ENCODE measurements around the gene PPM1E.

DNA sequence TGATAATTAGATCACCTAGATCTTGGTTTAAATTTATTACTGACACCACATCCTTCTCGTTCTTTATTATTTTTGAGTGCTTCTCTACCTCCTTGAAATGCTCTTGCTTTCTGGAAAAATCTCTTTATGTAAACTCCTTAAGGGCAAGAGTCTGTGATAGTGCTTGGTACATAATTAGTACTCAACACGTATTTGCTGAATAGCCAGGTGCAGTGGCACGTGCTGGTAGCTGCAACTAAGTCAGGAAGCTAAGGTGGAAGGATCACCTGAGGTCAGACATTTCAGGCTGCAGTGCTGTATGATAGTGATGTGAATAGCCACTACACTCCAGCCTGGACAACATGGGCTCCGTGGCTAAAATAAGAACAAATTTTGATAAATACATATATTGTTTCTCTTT is 63.0 kb downstream of the PPM1E start:
- no peak for TF ChIP-seq TSHZ2 (CRISPR knock-in tag; IDR thresholded peaks at IDR 0.05)
- TF ChIP-seq ZFP3 (CRISPR knock-in tag; IDR thresholded peaks at IDR 0.05): no peak
- TF ChIP-seq RARB (CRISPR knock-in tag; IDR thresholded peaks at IDR 0.05): no peak
- TF ChIP-seq TOX (CRISPR knock-in tag; IDR thresholded peaks at IDR 0.05; ENCODE audit: borderline replicate concordance): no peak
- TF ChIP-seq ARNTL (CRISPR knock-in tag; IDR thresholded peaks at IDR 0.05; ENCODE audit: borderline replicate concordance, low read depth): no peak
- TF ChIP-seq, protein P1, sequence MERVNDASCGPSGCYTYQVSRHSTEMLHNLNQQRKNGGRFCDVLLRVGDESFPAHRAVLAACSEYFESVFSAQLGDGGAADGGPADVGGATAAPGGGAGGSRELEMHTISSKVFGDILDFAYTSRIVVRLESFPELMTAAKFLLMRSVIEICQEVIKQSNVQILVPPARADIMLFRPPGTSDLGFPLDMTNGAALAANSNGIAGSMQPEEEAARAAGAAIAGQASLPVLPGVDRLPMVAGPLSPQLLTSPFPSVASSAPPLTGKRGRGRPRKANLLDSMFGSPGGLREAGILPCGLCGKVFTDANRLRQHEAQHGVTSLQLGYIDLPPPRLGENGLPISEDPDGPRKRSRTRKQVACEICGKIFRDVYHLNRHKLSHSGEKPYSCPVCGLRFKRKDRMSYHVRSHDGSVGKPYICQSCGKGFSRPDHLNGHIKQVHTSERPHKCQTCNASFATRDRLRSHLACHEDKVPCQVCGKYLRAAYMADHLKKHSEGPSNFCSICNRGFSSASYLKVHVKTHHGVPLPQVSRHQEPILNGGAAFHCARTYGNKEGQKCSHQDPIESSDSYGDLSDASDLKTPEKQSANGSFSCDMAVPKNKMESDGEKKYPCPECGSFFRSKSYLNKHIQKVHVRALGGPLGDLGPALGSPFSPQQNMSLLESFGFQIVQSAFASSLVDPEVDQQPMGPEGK (CRISPR knock-in tag; IDR thresholded peaks at IDR 0.05; ENCODE audit: borderline replicate concordance): no peak
